HG03025 (cell line): Measurements from ENCODE around the gene TMEM187.
A peak's percentile ranks its signal among the peaks of the same experiment; 100 is the strongest.

Experiments
- ATAC-seq: cut with Tn5 transposase; IDR thresholded peaks from one replicate; pipeline ENCODE4 v1.9.1; 2021; ENCODE audit warnings: mild to moderate bottlenecking, moderate library complexity; ENCODE audit not compliant: unreplicated experiment, low FRiP score

The TMEM187 gene, protein sequence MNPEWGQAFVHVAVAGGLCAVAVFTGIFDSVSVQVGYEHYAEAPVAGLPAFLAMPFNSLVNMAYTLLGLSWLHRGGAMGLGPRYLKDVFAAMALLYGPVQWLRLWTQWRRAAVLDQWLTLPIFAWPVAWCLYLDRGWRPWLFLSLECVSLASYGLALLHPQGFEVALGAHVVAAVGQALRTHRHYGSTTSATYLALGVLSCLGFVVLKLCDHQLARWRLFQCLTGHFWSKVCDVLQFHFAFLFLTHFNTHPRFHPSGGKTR

DNA sequence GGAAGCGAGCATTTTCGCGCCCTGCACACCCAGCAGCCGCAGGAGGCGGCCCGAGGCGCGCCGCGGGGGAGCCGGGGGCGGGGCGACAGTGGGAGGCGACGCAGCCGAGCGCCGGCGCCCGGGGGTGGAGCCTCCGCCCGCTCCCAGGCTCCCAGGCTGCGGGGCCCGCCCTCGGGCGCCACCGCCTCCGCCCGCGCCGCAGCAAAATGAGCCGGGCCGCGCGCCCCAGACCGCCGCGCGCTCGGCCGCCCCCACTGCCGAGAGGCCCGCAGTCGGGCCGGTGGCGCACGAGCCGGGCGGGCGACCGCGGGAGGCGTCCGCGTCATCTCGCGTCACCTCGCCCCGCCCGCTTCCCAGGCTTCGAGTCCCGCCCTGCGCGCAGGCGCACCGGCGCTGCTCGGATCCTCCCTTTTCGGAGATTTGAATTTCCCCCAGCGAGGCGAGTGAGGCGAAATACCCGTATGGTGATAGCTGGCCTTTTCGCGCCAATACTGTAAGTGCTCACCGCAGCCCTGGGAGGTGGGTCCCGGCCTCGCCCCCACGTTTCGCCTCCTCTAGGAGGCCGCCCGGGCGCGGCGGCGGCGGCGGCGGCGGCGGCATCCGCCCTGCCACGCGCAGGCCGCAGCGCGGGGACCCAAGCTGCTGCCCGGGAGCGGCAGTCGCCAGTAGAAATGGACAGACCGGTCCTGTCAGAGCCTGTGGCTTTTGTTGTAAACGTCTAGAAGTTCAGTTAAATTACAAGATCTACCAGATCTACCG is at the start of gene TMEM187:
TSS of gene TMEM187 (plus strand) at position 387 of the 759 bp plus-strand sequence. CDS start 9,309 bp downstream, outside the sequence.
- peak; percentile 49 for ATAC-seq

GRCh38 chrX:153922932-153923857 is 49.4 kb upstream of the TMEM187 start:
- no peak for ATAC-seq

DNA sequence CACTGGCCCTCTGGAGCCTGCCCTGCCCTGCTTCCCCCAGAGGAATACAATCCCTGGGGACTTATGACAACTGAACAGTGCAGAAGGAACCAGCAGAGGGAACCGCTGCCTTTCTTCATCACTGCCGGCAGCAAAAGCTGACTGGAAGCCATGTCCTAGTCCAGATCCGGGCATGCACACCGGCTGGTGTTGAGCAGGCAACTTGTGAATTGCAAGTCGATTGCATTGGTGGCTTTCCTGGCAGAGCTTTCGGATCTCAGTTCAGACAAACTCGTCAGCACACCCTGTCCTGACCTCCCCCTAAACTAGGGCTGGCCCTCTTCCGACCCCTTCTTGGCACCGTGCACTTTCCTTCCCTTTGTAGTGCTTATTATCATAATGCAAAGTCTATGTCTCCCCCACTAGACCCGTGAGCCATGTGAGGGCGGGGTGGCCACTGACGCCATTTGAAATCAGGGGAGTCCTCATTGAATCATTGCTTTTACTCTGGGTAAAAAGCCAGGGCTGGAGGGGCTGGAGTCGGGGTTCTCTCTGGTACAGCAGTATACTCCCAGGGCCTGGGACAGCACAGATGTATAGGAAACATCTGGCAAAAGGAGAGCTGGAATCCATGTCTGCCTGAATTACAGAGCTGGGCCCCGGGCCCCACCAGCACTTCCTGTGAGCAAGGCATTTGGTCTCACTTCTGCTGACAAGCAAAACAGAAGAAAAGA is 48.2 kb upstream of the TMEM187 start:
- ATAC-seq = no peak

DNA sequence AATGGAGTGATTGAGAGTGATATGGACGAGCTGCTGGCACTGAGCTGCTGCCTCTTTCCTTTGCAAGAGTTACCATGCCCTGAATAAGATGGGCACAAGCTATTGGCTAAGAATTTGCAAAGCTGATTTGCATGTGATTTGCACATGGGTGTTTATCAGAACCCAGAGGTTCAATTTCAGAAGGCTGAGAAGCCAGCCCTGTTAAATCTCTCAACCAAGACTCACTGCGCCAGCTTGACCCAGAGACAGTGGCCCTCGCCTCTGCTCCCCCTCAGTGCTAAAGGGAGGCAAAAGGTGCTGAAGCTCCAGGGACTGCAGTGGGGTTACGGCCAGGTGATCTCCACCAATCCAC is 47.2 kb upstream of the TMEM187 start:
- ATAC-seq = no peak

DNA sequence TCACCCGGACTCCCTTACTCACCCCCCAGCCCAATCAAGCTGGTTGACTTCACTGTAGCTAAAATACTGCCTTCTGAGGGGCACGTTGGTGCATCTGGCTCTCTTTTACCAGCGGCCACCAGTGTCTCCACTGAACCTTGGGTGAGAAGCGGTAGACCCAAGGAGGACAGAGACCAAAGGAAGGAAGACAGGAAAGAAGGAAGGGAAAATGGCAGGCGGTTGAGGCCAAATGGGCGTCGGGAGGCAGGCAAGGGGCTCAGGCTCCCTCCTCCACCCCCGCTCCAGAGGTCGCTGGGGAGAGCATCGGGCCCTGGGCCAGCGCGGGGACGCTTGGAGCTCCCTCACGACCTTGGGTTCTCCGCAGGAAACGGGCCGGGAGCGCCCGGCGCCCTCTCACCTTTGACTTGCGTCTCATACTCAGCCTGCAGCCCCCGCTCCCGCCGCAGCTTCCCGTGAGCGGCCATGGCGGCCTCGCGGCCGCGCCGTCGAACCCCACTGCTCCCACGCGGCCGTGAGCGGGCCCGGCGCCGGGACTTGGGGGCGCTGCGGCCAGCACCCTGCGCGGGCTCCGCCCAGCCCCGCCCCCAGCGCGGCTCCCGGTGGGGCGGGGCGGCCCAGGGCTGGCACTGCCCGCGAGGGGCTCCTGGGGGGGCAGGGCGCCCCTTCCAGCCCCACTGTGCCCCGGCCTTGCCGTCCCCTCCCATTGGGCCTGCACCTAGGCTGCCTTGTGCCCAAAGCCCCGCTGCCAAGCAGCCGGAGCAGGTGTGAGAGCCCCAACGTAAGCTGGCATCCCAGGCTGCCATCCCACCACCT is 46.6 kb upstream of the TMEM187 start, which contains the start of gene ARHGAP4:
TSS of gene ARHGAP4 (minus strand) at position 526 of the 813 bp plus-strand sequence. CDS start at position 464, 62 bp downstream.
- ATAC-seq = no peak

- no peak for ATAC-seq
Measured at GRCh38 chrX:153926552-153926857, 46.0 kb upstream of the TMEM187 start.

DNA sequence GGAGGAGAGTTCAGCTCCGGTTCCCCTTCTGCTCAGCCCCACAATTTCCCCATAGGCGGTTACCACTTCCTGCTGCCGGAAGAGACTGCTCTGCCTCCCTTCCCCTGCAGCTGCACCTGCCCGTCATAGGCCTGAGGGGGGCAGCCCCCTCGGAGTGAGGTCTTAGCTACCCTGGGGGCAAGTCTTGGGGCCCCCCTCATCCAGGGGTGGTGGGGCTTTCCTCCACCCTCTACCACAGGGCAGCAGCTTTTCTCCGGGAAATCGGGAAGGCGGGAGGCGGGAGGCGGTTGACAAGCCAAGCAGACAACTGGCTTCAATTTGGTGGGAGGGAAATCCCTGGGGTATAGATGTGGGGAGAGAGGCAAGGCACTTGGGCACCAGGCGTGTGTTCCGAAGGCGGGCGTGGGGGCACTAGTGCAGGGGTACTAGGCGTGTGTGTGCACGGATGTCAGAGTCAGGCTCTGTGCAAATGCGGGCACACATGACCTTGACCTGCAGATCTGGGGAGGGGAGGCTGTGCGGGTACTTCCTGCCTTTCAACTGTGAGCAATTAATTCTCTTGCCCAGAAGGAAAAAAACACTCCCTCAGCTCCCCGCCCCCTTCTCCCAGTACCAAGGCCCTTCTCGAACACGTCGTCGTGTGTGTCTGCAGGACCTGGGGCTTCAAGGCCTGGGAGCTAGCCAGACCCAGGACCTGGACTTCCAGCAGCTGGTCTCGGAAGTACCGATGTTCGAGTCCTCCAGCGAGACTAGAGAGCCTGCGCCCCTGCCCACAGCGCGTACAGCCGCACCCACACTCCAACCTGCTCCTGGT is 45.5 kb upstream of the TMEM187 start:
- peak; percentile 41 for ATAC-seq

DNA sequence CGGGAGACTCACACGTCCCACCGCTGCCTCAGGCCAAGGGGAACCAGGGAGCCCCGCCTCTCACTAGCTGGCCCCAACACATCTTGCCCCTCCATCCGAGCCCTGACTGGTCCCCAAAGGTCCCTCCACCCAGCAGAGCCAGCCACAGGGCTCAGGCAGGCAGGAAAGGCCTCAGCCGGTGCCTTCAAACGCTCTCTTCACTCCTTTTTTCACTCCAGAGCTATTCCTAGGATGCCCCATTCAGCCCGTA is 45.0 kb upstream of the TMEM187 start:
- ATAC-seq = no peak

DNA sequence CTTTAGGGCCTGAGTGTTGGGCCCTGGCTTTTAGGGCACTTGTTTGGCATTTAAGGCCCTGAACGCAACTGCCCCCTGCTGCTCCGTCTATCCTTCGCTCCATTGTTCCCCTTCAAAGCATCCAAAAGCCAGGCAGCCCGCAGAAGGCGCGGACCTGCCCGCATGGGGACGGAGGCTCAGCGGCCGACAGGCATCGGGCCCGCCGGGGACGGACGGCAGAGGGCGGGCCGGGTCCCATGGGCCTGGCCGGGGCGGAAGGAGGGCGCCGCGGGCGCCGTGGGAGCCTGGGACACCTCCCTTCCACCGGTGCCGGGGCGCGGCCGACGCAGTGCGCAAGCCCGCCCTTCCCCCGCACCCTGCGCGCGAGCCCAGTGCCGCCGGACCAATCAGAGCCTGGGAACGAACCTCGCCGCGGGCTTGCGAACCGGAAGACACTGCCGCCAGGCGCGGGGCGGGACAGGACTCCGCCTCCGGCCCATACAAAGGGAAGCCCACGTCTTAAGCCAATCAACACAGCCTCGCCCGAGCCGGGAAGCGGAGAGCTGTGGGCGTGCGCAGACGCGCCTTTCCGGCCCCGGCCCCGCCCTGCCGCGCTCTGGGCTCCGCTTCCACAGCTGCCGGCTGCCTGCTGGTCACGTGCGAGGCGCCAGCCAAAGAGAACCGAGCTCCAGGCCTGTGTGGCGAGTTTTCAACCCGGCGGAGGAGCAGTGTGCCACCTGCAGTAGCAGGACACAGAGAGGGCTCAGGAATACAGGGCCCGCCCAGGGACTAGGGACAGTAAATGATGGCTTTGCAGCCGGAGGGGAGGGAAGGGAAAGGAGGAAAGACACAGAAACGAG is 44.4 kb upstream of the TMEM187 start:
- peak; percentile 53 for ATAC-seq

- ATAC-seq = no peak
Measured at GRCh38 chrX:153928846-153929245, 43.7 kb upstream of the TMEM187 start.

DNA sequence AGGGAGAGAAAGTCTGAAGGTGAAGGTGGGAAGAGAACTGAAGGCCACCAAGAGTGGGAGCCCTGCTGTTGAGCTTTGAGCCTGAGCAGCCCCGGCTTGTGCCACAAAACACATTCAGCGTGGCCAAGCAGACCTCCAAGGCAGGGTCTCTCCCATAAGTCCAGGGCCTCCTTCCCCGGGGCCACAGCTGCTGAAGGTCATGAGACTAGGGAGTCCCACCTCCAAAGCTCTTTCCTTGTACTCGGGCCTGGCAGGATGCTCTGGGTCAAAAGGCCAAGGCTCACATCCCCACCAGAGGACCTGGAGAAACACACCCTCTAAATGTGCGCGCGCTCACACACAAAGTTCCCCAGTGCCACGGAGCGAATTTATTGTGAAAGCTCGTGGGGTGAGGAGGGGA is 43.0 kb upstream of the TMEM187 start:
- no peak for ATAC-seq

GRCh38 chrX:153930011-153930910 is 42.3 kb upstream of the TMEM187 start:
- no peak for ATAC-seq

DNA sequence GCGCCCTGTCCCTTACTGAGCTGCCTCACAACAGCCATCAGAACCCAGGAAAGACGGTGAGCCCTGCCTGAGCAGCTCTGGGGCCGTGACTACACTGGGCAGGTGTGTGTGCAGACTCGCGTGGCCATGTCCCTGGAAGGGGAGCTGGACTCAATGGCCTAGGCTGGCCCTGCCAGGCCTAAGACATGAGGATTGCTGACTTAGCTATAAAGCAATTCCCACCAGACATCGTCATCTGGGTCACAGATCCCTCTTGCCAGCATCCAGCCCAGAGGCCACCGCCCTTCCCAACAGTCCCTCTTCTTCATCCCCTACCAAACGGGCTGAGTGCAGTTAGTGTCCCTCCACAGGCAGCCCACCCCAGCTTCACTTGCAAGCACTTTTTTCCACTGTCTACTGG is 41.4 kb upstream of the TMEM187 start:
- ATAC-seq = no peak

- no peak for ATAC-seq
Measured at GRCh38 chrX:153931748-153932147, 40.8 kb upstream of the TMEM187 start.

GRCh38 chrX:153932220-153932915 is 40.2 kb upstream of the TMEM187 start:
- no peak for ATAC-seq

DNA sequence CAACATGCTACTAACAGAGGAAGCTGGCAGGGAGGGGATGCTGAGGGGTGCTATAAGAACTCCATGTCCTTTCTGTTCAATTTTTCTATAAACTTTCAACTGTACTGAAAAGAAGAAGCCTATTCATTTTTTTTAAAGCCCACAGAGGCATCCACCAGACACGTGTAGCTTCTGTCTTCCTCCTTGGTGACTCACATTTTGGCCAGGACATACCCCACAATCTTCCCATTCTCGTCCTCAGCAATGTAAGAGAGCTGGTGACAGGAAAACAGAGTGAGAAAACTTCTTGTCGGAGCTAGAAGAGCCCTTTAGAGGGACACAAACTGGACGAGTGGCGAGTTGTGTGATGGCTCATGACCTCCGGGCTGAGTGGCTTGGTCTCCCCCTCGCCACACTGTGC is 38.8 kb upstream of the TMEM187 start:
- no peak for ATAC-seq
